GM19238 (cell line): Measurements from ENCODE around the gene MAP3K8.
"Not testable (repeated sequence)": the region's sequence is repeated elsewhere in the genome, so short reads cannot be mapped to it uniquely, and the experiment has no call there.

ENCODE experiments used
- DNase-seq: peaks from one replicate; pipeline ENCODE4 v3.0.0; 2011; ENCODE audit warnings: low spot score; ENCODE audit not compliant: insufficient read length

MAP3K8 gene

DNA sequence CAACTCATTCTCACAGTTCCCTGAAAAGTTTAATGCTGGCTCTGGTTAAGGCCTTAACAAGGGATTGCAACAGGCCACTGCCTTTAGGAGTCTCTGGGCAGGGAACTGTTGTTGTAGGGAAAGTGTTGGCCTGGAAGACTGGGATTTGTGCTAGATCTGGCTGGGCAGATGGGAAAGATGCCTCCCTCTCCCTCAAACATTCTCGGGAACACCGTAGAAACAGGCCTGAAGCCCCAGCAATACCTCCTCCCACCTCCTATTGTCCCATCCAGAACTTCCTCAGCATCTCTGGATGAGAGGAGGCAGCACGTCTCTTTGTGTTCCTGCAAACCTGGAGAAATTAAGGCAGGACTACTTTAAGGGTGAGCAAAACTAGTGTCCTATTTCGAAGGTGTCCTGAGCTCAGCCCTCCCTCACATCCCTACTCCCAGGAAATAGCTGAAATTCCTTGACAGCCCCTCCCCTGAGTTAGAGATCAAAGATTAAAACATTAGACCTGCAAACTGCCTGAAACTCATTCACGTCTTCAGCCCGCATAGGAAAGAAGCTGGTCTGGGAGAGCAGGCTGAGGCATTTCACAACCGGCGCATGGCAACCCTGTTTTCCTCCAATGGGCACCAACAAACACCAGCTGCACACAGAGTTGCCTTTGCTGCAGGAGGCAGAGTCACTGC is 10.9 kb upstream of the MAP3K8 start:
- DNase-seq: no peak

DNA sequence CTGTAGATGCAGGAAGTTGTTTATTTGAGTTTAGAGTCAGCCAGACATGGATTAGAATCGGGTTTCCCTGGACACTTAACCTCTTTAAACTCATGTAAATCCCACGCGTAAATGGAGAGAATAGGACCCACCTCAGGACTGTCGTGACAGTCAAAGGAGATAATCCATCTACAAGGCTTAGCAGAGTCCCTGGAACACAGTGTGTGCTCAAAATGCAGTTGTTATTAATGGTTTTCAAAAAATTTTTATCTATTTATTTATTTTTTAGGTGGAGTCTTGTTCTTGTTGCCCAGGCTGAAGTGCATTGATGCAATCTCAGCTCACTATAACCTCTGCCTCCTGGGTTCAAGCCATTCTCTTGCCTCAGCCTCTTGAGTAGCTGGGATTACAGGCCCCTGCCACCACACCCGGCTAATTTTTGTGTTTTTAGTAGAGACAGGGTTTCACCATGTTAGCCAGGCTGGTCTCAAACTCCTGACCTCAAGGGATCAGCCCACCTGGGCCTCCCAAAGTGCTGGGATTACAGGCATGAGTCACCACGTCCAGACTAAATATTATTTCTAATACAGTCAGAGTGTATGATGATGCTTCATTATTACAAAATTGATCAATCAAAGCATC is 10.2 kb upstream of the MAP3K8 start:
- not testable (repeated sequence) for DNase-seq

DNA sequence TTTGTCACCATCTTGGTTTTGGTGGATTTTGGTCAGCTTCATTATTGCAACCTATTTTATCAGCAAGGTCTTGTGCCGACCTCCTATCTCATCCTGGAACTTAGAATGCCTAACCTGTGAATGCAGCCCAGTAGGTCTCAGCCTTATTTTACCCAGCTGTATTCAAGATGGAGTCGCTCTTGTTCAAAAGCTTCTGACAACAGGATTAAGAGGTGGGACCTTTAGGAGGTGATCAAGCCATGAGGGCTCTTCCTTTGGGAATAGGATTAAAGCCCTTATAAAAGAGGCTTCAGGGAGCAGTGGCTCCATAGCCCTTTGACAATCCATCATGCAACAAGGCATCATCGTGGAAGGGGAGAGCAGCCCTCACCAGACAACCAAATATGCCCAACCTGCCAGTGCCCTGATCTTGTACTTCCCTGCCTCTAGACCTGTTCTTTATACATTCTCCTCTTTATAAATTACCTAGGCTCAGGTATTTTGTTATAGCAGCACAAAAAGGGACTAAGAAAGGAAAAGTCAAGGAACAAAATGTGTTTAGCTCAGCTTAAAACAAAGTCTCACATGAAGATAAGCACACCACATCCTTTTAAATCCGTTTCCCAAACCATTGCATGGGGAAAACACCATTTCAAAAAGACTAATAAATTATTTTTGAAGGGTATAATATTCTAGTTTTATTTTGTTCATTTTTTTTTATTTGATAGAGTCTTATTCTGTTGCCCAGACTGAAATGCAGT is 8.5 kb upstream of the MAP3K8 start:
- no peak for DNase-seq

DNA sequence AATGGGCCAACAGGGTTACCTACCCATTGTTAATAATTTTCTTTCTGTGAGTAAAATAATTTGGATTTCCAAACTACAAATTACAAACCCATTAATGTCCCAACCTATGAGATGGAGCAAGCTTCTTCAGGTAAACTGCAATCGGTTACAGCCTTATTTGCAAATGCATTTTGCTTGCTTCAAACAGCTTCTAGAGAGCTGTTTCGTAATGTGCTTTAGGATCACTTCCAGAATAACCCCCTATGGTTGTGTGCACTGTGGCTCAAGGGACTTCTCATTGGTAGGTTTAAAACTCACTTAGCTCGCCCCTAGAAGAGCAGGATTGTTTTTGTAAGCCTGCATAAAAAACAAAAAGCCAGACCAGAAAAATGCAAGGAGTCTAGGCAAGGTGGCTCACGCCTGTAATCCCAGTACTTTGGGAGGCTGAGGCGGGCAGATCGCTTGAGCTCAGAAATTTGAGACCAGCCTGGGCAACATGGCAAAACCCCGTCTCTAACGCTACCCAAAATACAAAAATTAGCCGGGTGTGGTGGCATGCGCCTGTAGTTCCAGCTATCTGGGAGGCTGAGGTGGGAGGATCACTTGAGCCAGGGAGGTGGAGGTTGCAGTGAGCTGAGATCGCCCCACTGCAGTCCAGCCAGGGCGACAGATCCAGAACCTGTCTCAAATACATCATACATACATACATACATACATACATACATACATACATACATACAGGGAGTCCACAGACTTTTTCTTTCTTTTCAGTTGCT is 3.3 kb upstream of the MAP3K8 start:
- DNase-seq: no peak

DNA sequence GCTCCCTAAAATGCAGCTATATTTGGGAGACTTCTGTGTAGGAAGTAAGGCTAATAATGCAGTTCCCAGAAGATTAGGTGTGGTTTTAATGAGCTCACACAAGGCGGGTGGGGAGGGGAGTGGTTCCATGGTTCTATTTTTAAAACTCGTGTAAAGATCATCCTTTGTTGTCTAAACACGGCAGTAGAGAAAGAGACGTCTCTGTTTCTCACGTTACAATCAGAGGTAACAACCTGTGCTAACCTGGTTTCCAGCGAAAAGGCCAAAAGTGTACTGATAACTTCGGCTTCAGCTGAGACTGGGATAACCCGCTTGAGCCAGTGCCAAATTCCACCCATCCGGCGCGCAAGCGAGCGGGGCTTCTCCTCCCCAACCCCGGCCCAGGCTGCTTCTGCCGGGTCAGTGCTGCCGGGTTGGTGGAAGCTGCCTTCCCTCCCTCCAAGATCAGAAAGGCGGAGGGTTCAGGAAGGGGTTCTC is 2.5 kb upstream of the MAP3K8 start:
- no peak for DNase-seq

DNA sequence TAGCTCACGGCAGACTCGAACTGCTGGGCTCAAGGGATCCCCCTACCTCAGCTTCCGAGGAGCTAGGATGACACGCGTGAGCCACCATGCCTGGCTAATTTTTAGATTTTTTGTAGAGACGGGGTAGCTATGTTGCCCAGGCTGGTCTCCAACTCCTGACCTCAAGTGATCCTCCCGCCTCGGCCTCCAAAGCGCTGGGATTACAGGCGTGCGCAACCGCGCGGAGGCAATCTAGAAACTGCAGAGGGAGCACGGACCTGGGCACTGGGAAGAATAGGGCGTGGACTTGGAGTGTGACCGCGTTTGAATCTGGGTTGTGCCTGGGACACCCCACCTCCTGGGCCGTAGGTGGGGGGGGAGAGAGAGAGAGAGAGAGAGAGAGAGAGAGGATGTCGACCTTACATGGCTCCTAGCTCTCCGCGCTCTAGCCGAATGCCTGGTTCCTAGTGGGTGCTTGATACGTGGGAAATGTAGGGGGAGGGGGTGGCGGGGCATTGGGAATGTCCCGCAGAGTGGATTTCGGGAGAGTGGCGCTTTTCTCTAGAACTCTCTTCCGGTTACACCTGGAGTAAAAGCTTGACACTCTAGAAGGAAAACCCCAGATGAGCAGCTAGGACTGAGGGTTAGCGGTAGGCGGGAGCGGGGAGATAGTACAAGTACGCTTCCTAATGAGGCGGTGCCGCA is 1.2 kb upstream of the MAP3K8 start:
- no peak for DNase-seq

DNA sequence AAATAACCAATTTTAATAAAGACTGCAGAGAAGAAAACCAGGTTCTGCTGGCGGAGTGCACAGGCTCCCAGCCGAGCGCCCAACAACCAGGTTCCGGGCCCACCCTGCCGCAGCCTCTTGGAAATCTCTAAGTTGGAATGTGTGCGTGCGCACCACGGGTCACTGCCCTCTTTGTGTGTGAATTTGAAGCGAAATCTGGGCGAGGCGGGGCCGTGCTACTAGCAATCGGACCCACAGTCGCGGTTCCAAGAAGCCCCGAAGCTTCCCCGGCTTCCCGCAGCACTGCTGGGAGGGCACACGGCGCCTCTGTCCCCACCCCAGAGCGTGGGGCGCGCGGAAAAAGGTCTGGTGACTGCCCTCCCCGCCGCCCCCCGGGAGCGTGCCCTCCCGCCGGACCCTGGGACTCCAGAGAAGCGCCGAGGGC is 666 bp upstream of the MAP3K8 start:
- DNase-seq: no peak

DNA sequence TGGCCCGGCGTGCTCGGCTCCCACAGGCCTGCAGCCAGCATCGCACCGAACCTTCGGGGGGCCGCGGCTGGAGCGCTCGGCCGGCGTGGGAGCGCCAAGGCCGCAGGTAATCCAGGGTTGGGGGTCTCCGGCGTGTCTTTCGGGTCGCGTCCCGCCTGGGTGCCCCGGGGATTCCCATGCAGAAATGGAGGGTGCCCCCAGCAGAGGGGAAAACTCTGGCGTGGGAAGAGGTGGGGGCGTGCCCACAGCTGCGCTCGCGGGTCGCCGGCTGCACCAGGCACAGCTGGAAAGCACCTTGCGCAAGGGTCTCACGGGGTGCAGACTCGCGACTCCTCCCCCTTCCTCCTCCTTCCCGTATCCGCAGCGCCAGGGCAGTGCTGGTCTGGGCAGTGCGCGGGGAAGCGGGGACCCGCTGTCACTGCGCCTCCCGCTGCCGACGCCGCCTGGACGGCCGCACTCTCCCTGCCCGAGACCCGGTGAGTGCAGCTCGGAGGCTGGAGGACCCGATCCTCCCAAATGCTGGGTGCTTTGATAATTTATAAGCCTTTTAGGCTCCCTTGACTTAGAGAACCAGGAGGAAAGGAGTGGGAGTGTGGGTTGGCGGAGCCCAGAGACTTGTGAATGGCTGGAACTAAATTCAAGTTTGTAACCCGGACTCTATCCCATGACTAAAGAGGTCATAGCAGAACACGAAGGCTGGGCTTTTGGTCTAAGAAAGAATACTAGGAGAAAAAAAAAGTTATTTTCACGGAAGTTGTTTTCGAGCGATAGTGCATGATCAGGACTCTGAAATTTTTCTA is 489 bp downstream of the MAP3K8 start:
- DNase-seq: no peak

DNA sequence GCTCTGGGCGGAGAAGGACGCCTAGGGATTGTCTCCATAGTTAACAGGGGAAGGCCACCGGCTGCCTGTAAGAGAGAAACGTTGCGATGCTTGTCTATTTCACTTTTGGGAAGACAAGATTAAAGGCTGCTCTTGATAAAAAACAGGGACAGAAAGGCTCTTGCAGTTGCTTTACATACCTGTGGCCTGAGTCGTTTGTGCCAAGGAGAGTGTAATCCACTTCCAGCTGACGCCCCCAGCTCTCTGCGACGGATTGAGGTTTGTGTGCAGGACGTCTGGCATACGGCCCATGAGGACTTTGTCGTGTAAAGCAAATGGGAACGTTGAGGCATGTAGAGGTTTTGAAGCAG is 1.1 kb downstream of the MAP3K8 start:
- DNase-seq: no peak

DNA sequence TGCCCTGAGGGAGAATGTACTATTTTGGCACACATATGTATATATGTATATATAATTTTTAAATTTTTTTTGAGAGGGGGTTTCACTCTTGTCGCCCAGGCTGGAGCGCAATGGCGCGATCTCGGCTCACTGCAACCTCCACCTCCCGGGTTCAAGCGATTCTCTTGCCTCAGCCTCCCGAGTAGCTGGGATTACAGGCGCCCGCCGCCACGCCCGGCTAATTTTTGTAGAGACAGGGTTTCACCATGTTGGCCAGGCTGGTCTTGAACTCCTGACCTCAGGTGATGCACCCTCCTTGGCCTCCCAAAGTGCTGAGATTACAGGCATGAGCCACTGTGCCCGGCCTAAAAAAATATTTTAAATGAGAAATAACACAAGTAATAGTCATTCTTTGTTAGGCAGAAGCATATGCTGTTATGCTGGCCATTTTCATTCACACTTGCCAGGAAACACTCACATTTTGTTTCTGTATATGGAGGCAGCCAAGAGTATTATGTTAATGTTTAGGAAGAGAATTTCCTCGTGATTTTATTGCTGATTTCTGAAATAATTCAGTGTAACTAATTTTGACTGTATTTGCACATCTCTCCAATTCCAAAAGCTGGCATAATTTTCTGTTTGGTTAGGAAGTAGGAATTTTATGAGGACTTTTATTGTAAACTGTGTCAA is 1.6 kb downstream of the MAP3K8 start:
- not testable (repeated sequence) for DNase-seq

DNA sequence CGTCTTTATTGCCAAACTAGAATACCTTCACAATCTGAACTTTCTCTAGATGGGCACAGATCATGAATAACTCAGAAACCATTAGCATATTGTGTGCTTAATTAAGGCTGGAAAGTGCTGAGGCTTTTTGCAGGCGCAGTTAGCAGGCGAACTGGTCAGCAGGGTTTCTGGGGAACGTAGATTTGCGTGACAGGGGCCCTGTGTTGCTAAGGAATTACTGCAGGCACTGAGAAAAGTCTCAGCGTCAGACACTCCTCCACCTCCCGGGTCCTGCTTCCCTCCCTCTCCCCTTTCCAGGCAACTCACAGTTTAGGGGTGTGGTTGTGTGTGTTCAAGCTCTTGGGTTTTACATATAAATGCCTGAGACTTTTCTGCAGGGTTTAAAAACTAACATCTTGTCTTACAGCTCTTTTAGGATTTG is 2.2 kb downstream of the MAP3K8 start:
- no peak for DNase-seq

DNA sequence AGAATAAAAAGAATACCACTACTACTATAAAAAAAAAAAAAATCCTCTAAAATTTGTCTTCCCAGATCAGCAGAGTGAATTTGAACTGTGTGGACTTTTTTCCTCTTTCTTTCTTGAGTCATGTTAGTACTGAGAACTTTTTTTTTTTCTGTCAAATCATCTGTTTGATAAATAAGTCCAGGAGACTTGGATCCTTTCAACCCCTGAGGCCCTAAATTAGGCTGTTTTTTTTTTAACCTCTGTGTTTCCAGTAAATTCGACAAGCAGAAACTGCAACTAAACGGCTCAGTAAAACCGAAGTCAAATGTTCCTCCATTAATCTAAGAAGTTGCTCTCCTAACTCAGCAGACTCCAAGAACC is 2.7 kb downstream of the MAP3K8 start:
- no peak for DNase-seq

DNA sequence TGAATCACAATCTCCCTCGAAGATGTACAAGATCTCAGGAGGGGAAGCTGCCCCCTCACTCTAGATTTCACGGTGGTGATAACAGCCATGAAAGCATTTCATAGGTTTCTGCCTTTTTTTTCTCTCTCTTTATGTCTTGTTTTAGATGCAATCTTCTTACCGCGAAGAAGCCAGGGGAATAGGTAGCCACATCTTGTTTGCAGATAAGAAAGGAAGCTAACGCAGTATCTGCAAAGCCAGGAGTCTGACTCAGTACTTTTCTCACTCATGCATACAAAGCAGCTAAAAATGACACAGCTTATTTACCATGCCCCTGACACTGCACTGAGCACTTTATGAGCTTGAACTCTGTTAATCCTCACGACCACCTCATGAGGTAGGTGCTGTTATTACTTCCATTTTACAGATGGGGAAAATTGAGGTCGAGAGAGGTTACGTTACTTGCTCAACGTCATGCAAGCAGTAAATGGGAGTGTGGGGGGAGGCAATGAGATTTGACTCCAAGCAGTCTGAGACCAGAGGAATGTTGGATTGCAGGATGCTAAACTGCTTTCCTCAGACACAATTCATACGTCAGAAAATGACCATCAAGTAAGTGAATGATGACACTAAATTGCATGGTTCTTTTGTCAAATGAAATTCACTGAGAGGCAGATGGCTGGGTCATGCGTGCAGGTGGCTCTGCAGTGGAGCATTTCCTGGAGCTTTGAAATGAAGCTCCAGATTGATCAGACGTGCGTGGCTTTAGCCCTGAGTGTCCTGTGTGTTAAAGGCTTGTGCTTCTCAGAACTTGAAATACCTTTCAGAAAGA is 3.3 kb downstream of the MAP3K8 start:
- DNase-seq: no peak

DNA sequence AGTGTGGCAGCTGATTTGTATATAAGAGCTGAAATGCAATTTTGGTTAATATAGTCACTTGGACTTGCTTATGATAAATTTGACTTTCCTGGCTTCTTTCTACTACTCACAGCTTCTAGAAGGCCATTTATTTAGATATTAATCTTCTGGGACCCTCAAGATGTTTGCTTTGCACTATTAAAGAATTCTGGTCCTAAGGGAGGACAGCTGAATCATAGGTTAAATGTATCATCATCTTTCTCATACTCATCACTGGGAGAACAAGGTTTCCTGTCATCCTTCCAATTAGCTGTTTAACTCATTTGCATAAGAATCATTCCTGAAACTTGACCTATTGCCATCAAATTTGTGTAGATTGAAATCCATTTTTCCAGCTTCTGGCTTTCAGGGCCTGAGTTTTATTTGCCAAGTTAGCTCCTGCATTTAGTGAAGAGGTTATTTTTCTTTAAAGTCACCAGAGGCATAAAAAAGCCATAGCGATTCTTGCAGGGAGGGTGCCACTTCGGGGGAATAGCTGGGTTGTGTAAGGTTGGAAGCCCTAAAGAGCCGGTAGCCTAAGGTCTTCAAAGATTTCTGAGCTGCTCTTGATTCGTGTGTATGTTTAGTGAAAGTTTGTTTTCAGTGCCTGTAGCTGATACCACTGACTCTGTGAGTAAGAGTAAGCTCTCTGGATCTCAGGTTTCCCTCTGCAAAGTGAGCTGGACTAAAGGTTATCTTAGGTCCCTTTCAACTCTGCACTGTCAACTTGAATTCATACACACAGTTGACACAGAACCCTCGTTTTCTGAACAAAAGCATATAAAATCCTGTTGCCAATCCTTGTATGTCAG is 4.3 kb downstream of the MAP3K8 start:
- DNase-seq: no peak

DNA sequence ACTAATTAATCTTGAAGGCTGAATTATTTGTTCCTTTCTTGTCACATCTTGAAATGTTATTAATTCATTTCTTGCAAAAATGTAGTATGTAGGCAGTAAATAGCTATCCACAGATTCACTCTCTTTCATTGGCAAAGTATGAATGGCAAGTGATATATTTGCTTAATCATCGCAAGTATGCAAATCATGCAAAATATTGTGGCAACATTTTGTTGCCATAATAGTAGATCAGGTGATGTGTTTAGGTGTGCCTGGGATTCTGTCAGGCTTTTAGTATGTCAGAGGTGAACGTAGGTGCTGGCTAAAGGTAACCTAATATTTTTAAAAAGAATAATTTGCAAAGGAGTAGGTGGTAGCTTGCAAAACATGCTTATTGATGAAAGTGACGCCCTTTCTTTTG is 5.9 kb downstream of the MAP3K8 start:
- DNase-seq: no peak

DNA sequence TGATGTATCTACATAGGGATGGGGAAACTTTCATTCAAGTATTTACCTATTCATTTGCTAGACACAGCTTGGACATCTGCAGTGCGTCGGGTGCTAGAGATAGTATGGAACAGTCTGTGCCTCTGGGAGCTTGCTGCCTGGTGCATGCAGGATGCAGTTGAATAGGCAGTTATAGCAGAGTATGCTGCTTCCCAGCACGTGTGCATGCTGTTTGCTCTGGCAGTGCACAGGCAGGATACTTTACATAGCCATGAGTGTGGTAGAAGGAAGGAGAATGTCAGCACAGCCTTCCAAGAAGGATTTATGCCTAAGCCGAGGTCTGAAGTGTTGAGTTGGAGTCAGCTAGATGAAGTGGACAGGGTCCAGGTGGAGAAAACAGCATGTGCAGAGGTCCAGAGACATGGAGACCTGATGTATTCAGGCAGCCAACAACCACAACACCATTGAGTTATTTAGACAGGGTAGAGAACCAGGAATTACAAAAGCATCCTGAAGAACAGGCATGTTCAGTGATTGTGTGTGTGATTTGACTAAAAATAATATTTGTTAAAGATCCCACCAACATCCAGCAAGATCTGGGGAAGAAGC is 8.1 kb downstream of the MAP3K8 start:
- DNase-seq: no peak

DNA sequence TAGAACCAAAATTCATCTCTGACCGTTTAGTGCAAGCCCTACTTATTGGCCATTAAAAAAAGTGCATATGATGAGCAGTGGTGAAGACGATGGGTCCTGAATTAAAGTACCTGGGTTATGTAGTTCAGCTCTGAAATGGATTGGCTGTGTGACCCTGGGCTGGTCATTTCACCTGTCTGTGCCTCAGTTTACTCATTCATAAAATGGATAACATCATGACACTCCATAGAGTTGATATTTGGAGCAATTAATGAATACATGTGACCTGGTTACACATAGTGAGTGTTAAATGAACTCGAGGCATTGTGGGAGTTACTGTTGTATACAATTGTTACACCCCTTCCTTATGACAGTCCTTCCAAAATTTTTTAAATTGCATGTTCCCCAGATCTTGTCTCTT is 9.1 kb downstream of the MAP3K8 start:
- no peak for DNase-seq

DNA sequence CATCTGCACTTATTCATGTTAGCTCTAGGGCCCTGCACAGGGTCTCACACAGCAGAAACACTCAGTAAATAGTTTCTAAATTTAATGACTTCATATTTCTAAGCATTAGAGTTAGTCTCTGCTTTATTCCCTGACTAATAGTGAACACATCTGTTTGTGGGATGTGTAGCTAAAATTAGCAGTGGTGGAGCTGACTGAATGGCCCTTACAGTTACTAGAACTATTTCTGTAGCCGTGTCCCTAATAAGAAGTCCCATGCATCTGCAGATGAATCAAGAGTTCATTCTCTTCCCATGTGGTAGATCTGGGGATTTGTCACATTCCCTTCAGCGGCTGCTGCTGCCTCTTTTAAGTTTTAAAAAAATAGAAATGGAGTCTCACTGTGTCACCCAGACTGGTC is 11.7 kb downstream of the MAP3K8 start:
- no peak for DNase-seq
